Esophagus muscularis mucosa (tissue), 3 donors: ENCODE results near the gene DDX4.

Experiments
- POLR2A ChIP-seq: fragments of 450-650 bp; IDR thresholded peaks from one replicate; pipeline ENCODE4 v1.6.1; 2017; ENCODE audit warnings: antibody characterized with exemption, moderate library complexity, mild to moderate bottlenecking, low read depth
- TF ChIP-seq, protein P1 (sequence below), 3 experiments: fragments of 200-600 bp in 2 of 3; fragments of 450-650 bp in 1 of 3; sonication (generic) in 2 of 3; IDR thresholded peaks; one replicate each; pipeline ENCODE4 v1.5.1; 2017 to 2019; ENCODE audit warnings: antibody characterized with exemption in 3 of 3, mild to moderate bottlenecking in 2 of 3, moderate library complexity in 1 of 3

DNA sequence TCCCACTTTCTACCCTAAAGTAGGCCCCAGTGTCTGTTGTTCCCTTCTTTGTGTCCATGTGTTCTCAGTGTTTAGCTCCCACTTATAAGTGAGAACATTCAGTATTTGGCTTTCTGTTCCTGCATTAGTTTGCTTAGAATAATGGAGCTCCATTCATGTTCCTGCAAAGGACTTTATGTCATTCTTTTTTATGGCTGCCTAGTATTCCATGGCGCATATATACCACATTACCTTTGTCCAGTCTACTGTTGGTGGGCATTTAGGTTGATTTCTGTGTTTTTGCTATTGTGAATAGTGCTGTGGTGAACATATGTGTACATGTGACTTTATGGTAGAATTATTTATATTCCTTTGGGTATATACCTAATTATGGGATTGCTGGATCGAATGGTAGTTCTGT, 30.4 kb downstream of the DDX4 start:
- no peak for TF ChIP-seq POLR2A
- TF ChIP-seq, protein P1, sequence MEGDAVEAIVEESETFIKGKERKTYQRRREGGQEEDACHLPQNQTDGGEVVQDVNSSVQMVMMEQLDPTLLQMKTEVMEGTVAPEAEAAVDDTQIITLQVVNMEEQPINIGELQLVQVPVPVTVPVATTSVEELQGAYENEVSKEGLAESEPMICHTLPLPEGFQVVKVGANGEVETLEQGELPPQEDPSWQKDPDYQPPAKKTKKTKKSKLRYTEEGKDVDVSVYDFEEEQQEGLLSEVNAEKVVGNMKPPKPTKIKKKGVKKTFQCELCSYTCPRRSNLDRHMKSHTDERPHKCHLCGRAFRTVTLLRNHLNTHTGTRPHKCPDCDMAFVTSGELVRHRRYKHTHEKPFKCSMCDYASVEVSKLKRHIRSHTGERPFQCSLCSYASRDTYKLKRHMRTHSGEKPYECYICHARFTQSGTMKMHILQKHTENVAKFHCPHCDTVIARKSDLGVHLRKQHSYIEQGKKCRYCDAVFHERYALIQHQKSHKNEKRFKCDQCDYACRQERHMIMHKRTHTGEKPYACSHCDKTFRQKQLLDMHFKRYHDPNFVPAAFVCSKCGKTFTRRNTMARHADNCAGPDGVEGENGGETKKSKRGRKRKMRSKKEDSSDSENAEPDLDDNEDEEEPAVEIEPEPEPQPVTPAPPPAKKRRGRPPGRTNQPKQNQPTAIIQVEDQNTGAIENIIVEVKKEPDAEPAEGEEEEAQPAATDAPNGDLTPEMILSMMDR (IDR thresholded peaks at IDR 0.05): no peak
